HepG2 (cell line): ENCODE data around the gene DPM2. TPM values are rescaled to one million over a fixed set of nuclear protein-coding genes. Genes with fewer than 3 reads are reported as not detected.

Experiments used
- CEBPG ChIP-seq: IDR thresholded peaks from 2 replicates; pipeline ENCODE4 v1.6.1; 2016
- KDM3A ChIP-seq: IDR thresholded peaks from 2 replicates; pipeline ENCODE4 v1.6.1; 2018; ENCODE audit warnings: low read depth, missing compliant biosample characterization
- NKX3-1 ChIP-seq: sonication (generic); formaldehyde crosslinking; IDR thresholded peaks from 2 replicates; pipeline ENCODE4 v1.5.0; 2020; ENCODE audit warnings: missing genetic modification reagents
- PAX8 ChIP-seq: sonication (generic); formaldehyde crosslinking; IDR thresholded peaks from 2 replicates; pipeline ENCODE4 v1.8.0; 2022; ENCODE audit warnings: mild to moderate bottlenecking, missing genetic modification reagents, borderline replicate concordance
- SKI ChIP-seq: fragments of 450-650 bp; IDR thresholded peaks from one replicate; pipeline ENCODE4 v1.6.1; 2018; ENCODE audit warnings: mild to moderate bottlenecking; ENCODE audit not compliant: partially characterized antibody
- TBX3 ChIP-seq: fragments of 450-650 bp; IDR thresholded peaks from 2 replicates; pipeline ENCODE4 v1.6.1; 2017; ENCODE audit warnings: antibody characterized with exemption, mild to moderate bottlenecking, inconsistent platforms, borderline replicate concordance
- YEATS2 ChIP-seq: sonication (generic); formaldehyde crosslinking; IDR thresholded peaks from 2 replicates; pipeline ENCODE4 v1.4.0; 2020; ENCODE audit warnings: missing genetic modification reagents, borderline replicate concordance
- ZNF251 ChIP-seq: sonication (generic); formaldehyde crosslinking; IDR thresholded peaks from 2 replicates; pipeline ENCODE4 v1.9.0; 2021; ENCODE audit warnings: mild to moderate bottlenecking, missing genetic modification reagents
- ZNF292 ChIP-seq: sonication (generic); formaldehyde crosslinking; IDR thresholded peaks from 2 replicates; pipeline ENCODE4 v1.8.1; 2022; ENCODE audit warnings: mild to moderate bottlenecking, low read depth, missing genetic modification reagents, borderline replicate concordance
- ZNF484 ChIP-seq: sonication (generic); formaldehyde crosslinking; IDR thresholded peaks from 2 replicates; pipeline ENCODE4 v1.5.1; 2020; ENCODE audit warnings: mild to moderate bottlenecking, low read depth, missing genetic modification reagents, borderline replicate concordance
- ZNF841 ChIP-seq: sonication (generic); formaldehyde crosslinking; IDR thresholded peaks from 2 replicates; pipeline ENCODE4 v1.8.1; 2023; ENCODE audit warnings: missing genetic modification reagents, borderline replicate concordance
- ZNF879 ChIP-seq: sonication (generic); formaldehyde crosslinking; IDR thresholded peaks from 2 replicates; pipeline ENCODE4 v1.8.1; 2023; ENCODE audit warnings: missing genetic modification reagents
- polyA plus RNA-seq, 8 experiments: library from polyadenylated mRNA; depleted of rRNA in 3 of 8; stranded (reverse) in 7 of 8; unstranded in 1 of 8; fragments of >200 nt; fragmentation: Illumina TruSeq in 4 of 8; extraction: Trizol in 4 of 8; gene quantifications; 2 replicates each; pipeline versions ENCODE4 v1.2.1 to v1.2.3, GENCODE V29; 2011 to 2016; ENCODE audit warnings: low read depth in 4 of 8, missing spikeins in 1 of 8, mixed read lengths in 1 of 8; ENCODE audit not compliant: insufficient read depth in 1 of 8
- total RNA-seq, 5 experiments: library from RNA; depleted of rRNA; stranded (reverse); fragments of >200 nt; fragmentation: Illumina TruSeq; extraction: Trizol; gene quantifications; 2 replicates each; pipeline ENCODE4 v1.2.3, GENCODE V29; 2016; ENCODE audit warnings: low read depth in 1 of 5
- TF ChIP-seq, protein P1 (sequence below): sonication (generic); formaldehyde crosslinking; IDR thresholded peaks from 2 replicates; pipeline ENCODE4 v1.4.0; 2020; ENCODE audit warnings: missing genetic modification reagents, borderline replicate concordance
- TF ChIP-seq, protein P2 (sequence below): sonication (generic); formaldehyde crosslinking; IDR thresholded peaks from 2 replicates; pipeline ENCODE4 v1.5.1; 2020; ENCODE audit warnings: missing genetic modification reagents, mild to moderate bottlenecking, borderline replicate concordance
- TF ChIP-seq, protein P3 (sequence below): sonication (generic); formaldehyde crosslinking; IDR thresholded peaks from 2 replicates; pipeline ENCODE4 v1.5.0; 2020; ENCODE audit warnings: missing genetic modification reagents
- TF ChIP-seq, protein P4 (sequence below): sonication (generic); formaldehyde crosslinking; IDR thresholded peaks from 2 replicates; pipeline ENCODE4 v1.8.1; 2023; ENCODE audit warnings: mild to moderate bottlenecking, missing genetic modification reagents, borderline replicate concordance
- TF ChIP-seq, protein P5 (sequence below): sonication (generic); formaldehyde crosslinking; IDR thresholded peaks from 2 replicates; pipeline ENCODE4 v1.5.0; 2020; ENCODE audit warnings: mild to moderate bottlenecking, missing genetic modification reagents
- TF ChIP-seq, protein P6 (sequence below): sonication (generic); formaldehyde crosslinking; IDR thresholded peaks from 2 replicates; pipeline ENCODE4 v1.5.0; 2020; ENCODE audit warnings: missing genetic modification reagents, mild to moderate bottlenecking, borderline replicate concordance

The DPM2 gene
- total and polyA plus RNA-seq, 2 of the 13 experiments (the other 11 are each of a cell fraction or from before 2014, with no cell fraction given), result 24.8 to 35.3 TPM

DNA sequence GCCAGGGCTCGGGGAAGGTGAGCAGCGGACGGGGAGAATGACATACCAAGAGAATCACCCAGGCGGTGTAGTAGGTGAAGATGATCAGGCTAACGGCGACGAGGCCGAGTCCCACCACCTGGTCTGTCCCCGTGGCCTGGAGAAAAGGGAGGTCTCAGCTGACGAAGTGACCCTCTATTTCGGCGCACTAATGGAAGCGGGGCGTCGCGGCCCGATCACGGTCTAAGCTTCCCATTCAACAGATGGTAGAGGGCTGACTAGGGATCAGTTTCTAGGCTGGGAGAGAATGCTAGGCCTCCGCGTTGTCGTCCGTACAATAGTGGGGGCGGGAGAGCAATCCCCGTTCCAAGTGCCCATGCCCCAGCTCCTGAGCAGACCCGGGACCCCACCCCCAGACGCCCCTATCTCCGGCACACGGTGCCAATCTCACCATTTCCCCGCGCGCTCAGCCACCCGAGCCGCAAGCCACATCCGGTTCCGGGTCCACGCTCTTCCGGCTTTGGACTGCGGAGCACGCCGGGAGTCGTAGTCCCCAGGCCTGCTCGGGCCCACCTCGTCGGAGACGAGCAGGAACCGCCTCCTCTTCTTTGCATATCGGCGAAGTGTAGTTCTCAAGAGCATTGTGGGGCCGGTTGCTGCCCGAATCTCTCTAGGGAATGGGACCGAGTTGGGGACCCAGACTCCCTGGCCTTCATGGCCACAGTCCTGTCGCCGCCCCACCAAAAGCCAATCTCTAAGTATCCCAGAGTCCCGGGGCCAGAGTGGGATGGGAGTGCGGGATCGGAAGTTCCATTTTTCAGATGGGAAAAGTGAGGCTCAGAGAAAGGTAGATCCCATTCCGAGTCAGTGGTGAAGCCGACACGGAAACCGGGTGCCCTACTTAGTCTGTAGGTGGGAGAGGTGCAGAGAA lies at the start of gene DPM2 (continued):
- TF ChIP-seq TBX3 (no peak), SKI (no peak), PAX8 (CRISPR knock-in tag) (no peak), ZNF484 (CRISPR knock-in tag) (no peak), ZNF251 (CRISPR knock-in tag) (no peak), ZNF841 (CRISPR knock-in tag) (no peak), CEBPG (CRISPR knock-in tag) (no peak), NKX3-1 (CRISPR knock-in tag) (no peak; the same call in 1 of the 2 replicates), KDM3A (CRISPR knock-in tag) (no peak), ZNF879 (no peak), ZNF292 (CRISPR knock-in tag) (0 out of 2 replicates have a peak, but pooled peaks have one; percentile 36), YEATS2 (peak; percentile 62; the same call in 1 of the 2 replicates)
- TF ChIP-seq, protein P1, sequence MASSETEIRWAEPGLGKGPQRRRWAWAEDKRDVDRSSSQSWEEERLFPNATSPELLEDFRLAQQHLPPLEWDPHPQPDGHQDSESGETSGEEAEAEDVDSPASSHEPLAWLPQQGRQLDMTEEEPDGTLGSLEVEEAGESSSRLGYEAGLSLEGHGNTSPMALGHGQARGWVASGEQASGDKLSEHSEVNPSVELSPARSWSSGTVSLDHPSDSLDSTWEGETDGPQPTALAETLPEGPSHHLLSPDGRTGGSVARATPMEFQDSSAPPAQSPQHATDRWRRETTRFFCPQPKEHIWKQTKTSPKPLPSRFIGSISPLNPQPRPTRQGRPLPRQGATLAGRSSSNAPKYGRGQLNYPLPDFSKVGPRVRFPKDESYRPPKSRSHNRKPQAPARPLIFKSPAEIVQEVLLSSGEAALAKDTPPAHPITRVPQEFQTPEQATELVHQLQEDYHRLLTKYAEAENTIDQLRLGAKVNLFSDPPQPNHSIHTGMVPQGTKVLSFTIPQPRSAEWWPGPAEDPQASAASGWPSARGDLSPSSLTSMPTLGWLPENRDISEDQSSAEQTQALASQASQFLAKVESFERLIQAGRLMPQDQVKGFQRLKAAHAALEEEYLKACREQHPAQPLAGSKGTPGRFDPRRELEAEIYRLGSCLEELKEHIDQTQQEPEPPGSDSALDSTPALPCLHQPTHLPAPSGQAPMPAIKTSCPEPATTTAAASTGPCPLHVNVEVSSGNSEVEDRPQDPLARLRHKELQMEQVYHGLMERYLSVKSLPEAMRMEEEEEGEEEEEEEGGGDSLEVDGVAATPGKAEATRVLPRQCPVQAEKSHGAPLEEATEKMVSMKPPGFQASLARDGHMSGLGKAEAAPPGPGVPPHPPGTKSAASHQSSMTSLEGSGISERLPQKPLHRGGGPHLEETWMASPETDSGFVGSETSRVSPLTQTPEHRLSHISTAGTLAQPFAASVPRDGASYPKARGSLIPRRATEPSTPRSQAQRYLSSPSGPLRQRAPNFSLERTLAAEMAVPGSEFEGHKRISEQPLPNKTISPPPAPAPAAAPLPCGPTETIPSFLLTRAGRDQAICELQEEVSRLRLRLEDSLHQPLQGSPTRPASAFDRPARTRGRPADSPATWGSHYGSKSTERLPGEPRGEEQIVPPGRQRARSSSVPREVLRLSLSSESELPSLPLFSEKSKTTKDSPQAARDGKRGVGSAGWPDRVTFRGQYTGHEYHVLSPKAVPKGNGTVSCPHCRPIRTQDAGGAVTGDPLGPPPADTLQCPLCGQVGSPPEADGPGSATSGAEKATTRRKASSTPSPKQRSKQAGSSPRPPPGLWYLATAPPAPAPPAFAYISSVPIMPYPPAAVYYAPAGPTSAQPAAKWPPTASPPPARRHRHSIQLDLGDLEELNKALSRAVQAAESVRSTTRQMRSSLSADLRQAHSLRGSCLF (CRISPR knock-in tag), result no peak
- TF ChIP-seq, protein P2, sequence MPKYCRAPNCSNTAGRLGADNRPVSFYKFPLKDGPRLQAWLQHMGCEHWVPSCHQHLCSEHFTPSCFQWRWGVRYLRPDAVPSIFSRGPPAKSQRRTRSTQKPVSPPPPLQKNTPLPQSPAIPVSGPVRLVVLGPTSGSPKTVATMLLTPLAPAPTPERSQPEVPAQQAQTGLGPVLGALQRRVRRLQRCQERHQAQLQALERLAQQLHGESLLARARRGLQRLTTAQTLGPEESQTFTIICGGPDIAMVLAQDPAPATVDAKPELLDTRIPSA (CRISPR knock-in tag), result 0 out of 2 replicates have a peak, but pooled peaks have one; percentile 46
- TF ChIP-seq, protein P3, sequence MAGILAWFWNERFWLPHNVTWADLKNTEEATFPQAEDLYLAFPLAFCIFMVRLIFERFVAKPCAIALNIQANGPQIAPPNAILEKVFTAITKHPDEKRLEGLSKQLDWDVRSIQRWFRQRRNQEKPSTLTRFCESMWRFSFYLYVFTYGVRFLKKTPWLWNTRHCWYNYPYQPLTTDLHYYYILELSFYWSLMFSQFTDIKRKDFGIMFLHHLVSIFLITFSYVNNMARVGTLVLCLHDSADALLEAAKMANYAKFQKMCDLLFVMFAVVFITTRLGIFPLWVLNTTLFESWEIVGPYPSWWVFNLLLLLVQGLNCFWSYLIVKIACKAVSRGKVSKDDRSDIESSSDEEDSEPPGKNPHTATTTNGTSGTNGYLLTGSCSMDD (CRISPR knock-in tag), result no peak
- TF ChIP-seq, protein P4, sequence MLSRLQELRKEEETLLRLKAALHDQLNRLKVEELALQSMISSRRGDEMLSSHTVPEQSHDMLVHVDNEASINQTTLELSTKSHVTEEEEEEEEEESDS (CRISPR knock-in tag), result no peak
- TF ChIP-seq, protein P5, sequence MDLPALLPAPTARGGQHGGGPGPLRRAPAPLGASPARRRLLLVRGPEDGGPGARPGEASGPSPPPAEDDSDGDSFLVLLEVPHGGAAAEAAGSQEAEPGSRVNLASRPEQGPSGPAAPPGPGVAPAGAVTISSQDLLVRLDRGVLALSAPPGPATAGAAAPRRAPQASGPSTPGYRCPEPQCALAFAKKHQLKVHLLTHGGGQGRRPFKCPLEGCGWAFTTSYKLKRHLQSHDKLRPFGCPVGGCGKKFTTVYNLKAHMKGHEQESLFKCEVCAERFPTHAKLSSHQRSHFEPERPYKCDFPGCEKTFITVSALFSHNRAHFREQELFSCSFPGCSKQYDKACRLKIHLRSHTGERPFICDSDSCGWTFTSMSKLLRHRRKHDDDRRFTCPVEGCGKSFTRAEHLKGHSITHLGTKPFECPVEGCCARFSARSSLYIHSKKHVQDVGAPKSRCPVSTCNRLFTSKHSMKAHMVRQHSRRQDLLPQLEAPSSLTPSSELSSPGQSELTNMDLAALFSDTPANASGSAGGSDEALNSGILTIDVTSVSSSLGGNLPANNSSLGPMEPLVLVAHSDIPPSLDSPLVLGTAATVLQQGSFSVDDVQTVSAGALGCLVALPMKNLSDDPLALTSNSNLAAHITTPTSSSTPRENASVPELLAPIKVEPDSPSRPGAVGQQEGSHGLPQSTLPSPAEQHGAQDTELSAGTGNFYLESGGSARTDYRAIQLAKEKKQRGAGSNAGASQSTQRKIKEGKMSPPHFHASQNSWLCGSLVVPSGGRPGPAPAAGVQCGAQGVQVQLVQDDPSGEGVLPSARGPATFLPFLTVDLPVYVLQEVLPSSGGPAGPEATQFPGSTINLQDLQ (CRISPR knock-in tag), result peak; percentile 75; the same call in 1 of the 2 replicates
- TF ChIP-seq, protein P6, sequence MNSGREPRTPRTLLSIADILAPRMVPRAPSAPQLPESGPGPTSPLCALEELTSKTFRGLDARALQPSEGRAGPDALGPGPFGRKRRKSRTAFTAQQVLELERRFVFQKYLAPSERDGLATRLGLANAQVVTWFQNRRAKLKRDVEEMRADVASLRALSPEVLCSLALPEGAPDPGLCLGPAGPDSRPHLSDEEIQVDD (CRISPR knock-in tag), result no peak
